ENCODE data around the gene CNTFR. TPM values are rescaled to one million over a fixed set of nuclear protein-coding genes. Genes with fewer than 3 reads are reported as not detected.

The CNTFR gene
- total RNA-seq, 3 donors from 2014 or later: 11.3 to 103 (median 15.4) TPM

DNA sequence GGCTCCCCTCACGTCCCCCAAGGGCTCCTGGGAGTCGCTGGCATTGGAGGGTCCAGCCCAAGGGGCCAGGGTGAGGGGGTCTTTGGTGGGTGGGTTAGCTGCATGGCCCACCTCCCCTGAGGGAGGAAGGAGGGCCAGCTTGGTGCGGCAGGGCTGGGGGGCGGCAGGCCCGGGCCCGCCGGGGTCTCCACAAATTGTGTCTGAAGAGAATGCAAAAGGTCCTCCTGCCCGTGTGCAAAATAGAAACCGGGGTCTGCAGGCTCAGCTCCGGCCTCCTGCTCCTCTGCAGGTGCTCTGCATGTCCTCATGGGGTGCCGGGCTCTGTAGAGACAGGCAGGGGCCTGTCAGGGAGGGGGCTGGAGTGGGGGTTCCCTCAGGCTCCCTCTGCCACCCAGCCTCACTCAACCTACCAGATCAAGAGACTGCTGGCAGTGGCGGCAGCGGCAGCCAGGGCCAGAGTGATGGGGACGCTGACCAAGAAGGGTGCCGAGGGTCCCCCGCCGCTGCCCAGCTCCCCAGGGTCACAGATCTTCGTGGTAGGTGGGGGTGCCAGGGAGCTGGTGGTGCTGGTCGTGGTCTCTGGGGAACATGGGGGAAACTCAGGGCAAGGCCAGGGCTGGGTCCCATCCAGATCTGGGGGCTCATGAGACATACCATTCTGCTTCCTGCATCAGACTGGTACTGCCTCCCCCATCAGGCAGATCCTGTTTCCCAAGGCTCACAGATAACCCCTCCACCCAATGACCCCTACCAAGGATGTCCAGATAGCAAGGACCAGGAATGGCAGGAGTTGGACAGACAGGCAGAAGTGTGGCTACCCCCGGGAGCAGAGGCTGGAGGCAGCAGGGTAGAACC lies 37.5 kb downstream of the CNTFR start:
- TF ChIP-seq POLR2A (IDR thresholded peaks at IDR 0.05) (no peak), POLR2AphosphoS5 (IDR thresholded peaks at IDR 0.05) (no peak)
- TF ChIP-seq, protein P1, sequence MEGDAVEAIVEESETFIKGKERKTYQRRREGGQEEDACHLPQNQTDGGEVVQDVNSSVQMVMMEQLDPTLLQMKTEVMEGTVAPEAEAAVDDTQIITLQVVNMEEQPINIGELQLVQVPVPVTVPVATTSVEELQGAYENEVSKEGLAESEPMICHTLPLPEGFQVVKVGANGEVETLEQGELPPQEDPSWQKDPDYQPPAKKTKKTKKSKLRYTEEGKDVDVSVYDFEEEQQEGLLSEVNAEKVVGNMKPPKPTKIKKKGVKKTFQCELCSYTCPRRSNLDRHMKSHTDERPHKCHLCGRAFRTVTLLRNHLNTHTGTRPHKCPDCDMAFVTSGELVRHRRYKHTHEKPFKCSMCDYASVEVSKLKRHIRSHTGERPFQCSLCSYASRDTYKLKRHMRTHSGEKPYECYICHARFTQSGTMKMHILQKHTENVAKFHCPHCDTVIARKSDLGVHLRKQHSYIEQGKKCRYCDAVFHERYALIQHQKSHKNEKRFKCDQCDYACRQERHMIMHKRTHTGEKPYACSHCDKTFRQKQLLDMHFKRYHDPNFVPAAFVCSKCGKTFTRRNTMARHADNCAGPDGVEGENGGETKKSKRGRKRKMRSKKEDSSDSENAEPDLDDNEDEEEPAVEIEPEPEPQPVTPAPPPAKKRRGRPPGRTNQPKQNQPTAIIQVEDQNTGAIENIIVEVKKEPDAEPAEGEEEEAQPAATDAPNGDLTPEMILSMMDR (IDR thresholded peaks at IDR 0.05): no peak
- Histone ChIP-seq H3K4me3 (no peak overlapping the region), H3K9me3 (no peaks in the 10 kb centered on the region), H3K27me3 (no peaks in the 10 kb centered on the region), H3K36me3 (no peaks in the 10 kb centered on the region), H3K27ac (no peak overlapping the region), H3K4me1 (no peaks in the 10 kb centered on the region)
- intact Hi-C loops (cut with DNase I; ENCODE audit: low total_unique reads): no loop called here
- no peak for DNase-seq (ENCODE audit: low spot score in 2 of 2)

DNA sequence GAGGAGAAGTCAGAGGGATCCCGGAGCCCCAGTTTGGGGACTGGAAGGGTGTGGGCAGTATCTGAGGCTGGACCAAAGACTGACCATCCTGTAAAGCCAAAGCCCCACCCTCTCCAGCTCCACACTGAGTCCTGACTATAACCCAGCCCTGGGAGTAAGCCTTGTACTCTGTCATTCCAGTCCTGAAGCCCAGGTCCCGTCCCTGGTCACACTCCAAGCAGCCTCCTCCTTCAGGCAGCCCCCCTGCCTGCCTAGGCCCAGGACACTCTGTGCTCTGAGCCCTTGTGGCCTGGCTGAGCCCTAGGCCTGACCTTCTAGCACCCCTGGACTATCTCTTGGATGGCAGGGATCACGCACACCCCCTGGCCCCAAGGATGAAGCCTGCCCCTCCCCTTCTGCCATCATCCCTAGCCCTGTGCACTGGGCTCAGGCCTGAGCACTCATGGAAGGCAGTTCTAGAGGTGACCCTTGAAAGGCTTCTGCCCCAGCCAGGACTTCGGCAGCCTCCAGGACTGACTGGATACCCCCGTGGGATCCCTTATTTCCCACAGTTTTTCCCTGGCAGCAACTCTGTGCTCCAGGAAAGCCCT lies 38.7 kb downstream of the CNTFR start:
- Histone ChIP-seq H3K9me3 (no peaks in the 10 kb centered on the region), H3K36me3 (no peaks in the 10 kb centered on the region), H3K27ac (no peak overlapping the region), H3K4me3 (no peak overlapping the region), H3K27me3 (no peaks in the 10 kb centered on the region), H3K4me1 (no peaks in the 10 kb centered on the region)
- DNase-seq (ENCODE audit: low spot score in 2 of 2): no peak
- TF ChIP-seq, protein P1 (IDR thresholded peaks at IDR 0.05): no peak
- TF ChIP-seq POLR2A (IDR thresholded peaks at IDR 0.05) (no peak), POLR2AphosphoS5 (IDR thresholded peaks at IDR 0.05) (no peak)
- intact Hi-C loops (cut with DNase I; ENCODE audit: low total_unique reads): no loop called here

DNA sequence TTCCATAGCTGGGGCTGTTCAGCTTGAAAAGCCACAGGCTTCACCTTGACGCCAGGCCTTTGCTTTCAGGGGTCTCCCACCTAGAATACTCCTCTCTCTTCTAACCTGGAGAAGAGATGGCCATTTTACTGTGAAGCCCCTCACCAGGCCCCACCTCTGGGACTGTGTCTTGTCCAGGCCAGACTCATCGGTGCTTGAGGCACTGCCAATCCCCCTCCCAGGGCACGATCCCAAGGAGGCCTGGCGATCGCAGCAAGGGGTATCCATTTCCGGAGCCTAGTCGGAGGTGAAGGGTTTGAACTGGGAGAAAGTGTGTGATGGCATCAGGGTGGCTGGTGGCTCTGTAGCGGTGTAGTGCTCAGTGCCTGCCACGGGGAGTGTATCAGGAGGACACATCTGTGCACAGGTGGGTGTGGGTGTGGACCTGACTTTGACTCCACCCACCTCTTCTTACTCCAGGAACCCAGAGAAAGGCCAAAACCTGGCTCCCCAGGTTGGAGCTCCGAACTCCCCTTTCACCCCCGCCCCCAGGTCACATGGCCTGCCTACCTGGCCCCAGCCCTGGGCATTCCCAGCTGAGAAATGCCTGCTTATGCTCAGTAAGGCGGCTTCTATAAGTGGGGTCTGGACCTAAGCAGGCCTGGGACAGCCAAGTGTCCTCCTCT lies 39.4 kb downstream of the CNTFR start:
- Histone ChIP-seq H3K36me3 (no peaks in the 10 kb centered on the region), H3K27ac (no peak overlapping the region), H3K4me1 (no peaks in the 10 kb centered on the region), H3K9me3 (no peaks in the 10 kb centered on the region), H3K27me3 (no peaks in the 10 kb centered on the region), H3K4me3 (no peak overlapping the region)
- no peak for DNase-seq (ENCODE audit: low spot score in 2 of 2)
- TF ChIP-seq POLR2AphosphoS5 (IDR thresholded peaks at IDR 0.05) (no peak), POLR2A (IDR thresholded peaks at IDR 0.05) (no peak)
- TF ChIP-seq, protein P1 (IDR thresholded peaks at IDR 0.05): no peak
- intact Hi-C loops (cut with DNase I; ENCODE audit: low total_unique reads): no loop called here

DNA sequence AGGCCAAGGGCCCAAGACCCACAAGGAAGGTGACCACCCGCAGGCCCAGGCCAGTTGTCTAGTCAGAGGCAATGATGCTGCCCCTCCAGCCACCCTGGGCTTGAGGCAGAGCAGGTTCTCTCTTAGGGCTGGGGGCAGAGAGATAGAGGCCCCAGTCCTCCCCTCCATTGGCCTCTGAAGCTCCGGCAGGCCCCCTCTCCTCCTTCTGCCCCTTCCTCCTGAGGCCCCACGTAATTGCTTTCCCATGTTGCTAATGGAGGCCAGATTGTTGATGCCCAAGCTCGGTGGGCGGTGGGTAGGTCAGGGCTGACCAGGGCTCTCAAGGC lies 40.2 kb downstream of the CNTFR start:
- TF ChIP-seq POLR2A (IDR thresholded peaks at IDR 0.05) (no peak), POLR2AphosphoS5 (IDR thresholded peaks at IDR 0.05) (no peak)
- TF ChIP-seq, protein P1 (IDR thresholded peaks at IDR 0.05): no peak
- intact Hi-C loops (cut with DNase I; ENCODE audit: low total_unique reads): loop anchor here (5.0 to 10.0 kb wide), 2 partner anchors 55 to 153 kb away; no protein-coding TSS in a partner anchor
- no peak for DNase-seq (ENCODE audit: low spot score in 2 of 2)
- Histone ChIP-seq H3K36me3 (no peaks in the 10 kb centered on the region), H3K4me1 (no peaks in the 10 kb centered on the region), H3K27me3 (no peaks in the 10 kb centered on the region), H3K9me3 (no peaks in the 10 kb centered on the region), H3K27ac (no peak overlapping the region), H3K4me3 (no peak overlapping the region)
